Right lobe of liver (tissue), 4 donors: Measurements from ENCODE around the gene CIZ1.
"Not testable (repeated sequence)": the region's sequence is repeated elsewhere in the genome, so short reads cannot be mapped to it uniquely, and the experiment has no call there.

Experiments used
- POLR2A ChIP-seq: fragments of 450-650 bp; IDR thresholded peaks from one replicate; pipeline ENCODE4 v1.6.1; 2017; ENCODE audit warnings: antibody characterized with exemption, mild to moderate bottlenecking
- TF ChIP-seq, protein P1 (sequence below), 4 donors: fragments of 200-600 bp in 3 of 4; fragments of 450-650 bp in 1 of 4; IDR thresholded peaks; one replicate each; pipeline versions ENCODE4 v1.5.1 to v1.8.0; 2016 to 2022; ENCODE audit warnings: antibody characterized with exemption in 4 of 4, mild to moderate bottlenecking in 2 of 4
- donor health status: DM: no; HTN: no; CAD: no.
- donor health status: DM: no; HTN: no; CAD: no.
- donor health status: DM: no; HTN: yes; CAD: no.

DNA sequence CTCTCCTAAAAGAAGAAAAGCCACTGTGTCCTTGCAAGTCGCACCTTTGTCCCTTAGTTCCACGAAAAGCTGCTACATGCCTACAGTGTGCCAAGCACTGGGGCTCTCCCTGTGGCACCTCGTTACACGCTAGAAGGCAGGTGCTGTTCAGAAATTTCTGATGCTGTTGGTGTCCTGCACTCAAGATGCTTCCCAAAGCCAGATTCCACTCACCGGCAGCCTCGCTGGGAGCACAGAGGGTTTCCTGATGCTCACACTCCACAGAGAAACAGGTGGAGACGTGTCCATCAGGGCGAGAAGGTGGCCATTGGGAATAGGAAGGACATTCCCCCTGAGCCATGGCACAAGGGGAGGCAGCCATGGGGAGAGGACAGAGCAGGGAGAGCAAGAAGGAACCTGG, 60.0 kb downstream of the CIZ1 start:
- TF ChIP-seq, protein P1, sequence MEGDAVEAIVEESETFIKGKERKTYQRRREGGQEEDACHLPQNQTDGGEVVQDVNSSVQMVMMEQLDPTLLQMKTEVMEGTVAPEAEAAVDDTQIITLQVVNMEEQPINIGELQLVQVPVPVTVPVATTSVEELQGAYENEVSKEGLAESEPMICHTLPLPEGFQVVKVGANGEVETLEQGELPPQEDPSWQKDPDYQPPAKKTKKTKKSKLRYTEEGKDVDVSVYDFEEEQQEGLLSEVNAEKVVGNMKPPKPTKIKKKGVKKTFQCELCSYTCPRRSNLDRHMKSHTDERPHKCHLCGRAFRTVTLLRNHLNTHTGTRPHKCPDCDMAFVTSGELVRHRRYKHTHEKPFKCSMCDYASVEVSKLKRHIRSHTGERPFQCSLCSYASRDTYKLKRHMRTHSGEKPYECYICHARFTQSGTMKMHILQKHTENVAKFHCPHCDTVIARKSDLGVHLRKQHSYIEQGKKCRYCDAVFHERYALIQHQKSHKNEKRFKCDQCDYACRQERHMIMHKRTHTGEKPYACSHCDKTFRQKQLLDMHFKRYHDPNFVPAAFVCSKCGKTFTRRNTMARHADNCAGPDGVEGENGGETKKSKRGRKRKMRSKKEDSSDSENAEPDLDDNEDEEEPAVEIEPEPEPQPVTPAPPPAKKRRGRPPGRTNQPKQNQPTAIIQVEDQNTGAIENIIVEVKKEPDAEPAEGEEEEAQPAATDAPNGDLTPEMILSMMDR (IDR thresholded peaks at IDR 0.05), result not testable (repeated sequence)
- TF ChIP-seq POLR2A, result not testable (repeated sequence)
